ENCODE results near the gene PTDSS2.

PTDSS2 gene

DNA sequence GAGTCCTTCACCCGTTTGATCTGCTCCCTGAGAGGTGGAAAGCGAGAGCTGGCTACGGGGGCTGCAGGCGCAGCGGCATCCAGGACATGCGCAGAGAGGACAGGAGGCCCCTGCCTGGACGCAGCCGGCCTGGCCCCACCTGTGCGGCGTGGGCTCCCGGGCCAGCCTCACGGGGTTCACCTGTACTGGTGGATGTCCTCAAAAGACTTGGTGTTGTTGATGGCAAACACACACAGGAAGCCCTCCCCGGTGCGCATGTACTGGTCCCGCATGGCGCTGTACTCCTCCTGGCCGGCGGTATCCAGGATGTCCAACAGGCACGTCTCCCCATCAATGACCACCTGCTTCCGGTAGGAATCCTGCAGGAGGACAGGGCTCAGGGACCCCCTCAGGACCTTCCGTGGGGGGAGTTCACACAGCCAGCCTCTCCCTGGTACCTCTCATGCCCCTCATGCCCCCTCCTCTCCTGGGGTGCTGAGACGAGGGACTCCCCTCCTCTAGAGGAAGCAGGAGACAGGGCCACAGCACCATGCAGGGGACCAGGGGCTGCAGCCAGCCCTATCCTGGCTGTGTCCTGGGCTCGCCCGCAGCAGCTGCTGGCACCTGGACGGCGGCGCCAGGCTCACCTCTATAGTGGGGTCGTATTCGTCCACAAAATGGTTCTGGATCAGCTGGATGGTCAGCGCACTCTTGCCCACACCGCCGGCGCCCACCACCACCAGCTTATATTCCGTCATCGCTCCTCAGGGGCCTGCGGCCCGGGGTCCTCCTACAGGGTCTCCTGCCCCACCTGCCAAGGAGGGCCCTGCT lies 83.7 kb downstream of the PTDSS2 start:
- no peak for DNase-seq

DNA sequence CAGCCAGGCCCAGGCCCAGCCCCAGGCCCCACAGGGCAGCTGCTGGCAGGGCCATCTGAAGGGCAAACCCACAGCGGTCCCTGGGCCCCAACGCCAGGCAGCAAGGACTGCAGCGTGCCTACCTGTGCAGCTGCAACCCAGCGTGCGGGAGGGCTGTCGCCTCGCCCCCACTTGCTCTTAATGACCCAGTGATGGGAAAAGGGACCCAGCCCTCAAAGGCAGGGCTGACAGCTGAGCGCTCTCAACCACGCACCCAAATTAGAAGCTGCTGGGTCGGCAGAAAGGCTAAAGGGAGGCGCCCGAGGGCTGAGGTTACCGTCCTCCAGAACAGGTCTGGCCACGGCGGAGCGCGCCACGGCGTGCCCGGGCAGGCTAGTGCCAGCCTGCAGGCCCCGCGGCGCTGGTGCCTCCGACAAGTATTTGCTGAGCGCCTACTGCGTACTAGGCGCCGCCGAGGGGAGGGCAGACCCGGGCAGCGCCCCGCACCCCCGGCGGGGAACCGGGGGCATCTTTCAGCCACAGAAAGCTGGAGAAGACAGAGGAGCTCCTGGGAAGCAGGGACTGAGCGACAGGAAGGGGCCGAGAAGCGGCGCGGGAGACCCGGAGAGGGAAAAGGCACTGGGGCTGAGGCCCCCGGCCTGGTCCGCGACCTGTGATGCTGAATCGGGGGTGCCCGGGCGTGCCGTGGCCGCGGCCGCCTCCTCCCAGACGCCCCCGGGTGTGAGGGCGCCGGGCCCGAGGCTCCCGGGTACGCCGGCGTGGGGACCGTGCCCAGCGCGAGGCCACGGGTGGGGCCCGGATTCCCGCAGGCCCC lies 84.5 kb downstream of the PTDSS2 start:
- no peak for DNase-seq

DNA sequence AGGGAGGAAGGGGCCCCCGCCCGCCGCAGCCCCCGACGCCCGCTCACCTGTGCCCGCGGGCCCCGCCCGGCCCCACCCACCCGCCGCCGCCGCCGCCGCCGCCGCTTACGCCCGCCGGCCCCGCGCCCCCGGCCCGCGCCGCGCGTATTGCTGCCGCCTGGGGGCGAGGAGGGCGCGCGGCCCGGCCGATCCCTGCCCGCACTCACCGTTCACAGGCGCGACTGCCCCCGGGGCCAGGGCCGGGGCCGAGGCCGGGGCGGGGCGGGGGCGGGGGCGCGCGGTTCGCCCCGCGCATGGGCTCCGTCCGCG lies 85.1 kb downstream of the PTDSS2 start:
- no peak for DNase-seq

DNA sequence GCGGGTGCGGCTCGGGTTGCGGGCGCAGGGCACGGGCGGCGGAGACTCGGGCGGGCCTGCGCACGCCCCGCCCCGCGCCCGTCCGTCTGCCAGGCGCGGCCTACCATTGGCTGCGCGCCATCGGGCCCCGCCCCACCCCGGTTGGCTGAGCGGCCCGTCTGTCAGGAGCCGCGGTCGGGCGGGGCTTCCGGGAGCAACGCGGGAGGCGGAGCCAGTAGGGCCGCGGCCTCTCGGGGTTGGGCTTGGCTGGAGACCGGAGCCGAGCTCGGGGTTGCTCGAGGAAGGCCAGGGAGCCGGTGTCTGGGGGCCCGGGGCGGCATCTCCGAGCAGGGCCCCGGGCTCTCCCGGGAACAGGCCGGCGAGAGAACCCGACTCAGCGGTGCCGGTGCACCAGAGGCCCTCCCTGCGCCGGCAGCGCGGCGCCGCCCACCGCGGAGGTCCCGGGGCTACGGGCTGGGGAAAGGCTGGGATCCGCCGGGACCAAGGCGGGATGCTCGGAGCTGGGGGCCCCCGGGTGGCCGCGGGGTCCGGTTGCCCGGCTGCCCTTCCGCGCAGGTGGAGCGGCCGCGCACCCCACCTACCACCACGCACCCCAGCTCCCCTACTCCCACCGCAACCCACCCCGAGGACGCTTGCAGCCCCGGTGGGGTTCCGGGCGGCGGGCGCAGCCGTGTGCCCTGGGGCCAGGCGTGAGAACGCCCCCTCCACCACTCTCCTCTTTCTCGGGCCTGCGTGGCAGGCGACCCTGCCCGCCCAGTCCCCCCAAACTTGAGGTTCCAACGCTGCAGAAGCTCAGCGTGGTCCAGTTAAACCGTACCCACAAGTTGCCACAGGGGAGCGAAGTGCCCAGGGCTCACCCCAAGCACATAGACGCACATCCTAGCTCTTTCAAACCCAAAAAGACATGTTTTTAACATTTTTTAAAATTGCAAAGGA lies 85.7 kb downstream of the PTDSS2 start, which contains the start of gene HRAS:
Gene HRAS (minus strand): TSS at position 58 of the 936 bp plus-strand sequence.
- DNase-seq: peak; percentile 96

DNA sequence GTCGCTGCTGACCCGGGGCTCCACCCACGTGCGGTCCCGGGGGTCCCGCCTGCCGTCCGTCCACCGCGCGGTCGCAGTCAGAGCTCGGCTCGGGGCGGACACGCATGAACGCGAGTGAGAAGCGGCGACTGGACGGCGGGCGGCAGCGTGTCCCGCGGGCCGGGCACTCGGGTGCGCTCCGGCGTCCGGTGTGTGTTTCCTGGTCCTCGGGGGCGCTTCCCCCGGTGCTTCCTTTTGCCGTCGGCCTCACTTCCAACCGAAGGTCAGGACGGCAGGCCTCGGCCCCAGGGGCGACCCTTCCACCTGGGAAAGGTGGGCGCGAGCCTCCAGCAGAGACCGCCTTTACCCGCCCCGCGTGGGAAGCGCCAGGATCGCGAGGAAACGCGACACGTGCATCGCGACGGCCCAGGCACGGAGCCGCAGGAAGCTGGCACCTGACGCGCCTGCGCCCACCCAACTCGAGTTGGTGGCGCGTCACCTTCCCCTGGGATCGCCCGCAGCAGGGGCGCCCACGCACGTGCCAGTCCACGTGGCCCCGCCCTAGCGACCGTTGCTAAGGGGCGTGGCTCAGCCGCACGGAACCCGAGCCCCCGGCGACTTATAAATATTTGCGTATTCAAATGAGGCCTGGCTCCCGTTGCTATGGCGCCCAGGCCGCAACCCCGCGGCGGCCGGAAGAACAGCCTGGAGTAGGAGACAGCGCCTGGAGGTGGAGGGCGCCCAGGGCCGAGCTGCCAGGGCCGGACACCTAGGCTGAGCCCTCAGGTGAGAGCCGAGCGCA lies 87.0 kb downstream of the PTDSS2 start, which contains the start of gene LRRC56:
Gene LRRC56 (plus strand): TSS at position 687 of the 781 bp plus-strand sequence. CDS start 3,158 bp downstream, outside the sequence.
- peak; percentile 87 for DNase-seq

DNA sequence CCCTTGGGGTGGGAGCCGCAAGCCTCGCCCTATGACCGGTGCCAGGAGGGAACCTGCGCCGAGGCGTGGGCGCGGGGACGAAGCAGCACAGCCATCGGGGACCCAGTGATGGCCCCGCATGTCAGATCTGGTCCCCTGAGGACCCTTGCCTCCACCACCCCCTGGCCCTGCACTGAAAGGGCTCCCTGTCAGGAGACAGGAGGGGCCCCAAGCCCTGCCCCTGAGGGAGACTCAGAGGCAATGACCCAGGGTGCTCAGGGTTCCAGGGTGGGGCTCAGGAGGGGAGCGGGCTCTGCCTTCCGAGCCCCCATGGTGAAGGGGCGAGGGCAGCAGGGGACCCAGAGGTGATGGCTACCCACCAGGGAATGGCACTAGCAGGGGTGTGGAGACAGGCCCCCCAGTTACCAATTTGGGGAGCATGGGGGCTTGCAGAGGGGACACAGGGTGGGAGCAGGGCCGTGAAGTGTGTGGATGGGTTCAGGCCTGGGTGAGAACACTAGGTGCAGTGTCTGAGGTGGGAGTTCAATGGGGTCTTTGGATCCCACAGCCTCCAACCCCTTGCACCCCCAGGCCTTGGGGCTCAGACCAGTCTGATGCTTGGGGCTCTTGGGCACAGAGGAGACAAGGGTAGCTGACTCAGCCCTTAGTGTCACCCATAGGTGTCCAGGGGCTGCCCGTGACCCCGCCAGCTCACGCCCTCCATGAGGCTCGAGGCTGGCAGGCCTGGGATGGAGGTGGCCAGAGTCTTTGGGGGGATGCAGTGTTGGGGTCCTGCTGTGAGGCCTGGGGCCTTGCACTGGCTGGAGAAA lies 87.7 kb downstream of the PTDSS2 start:
- DNase-seq: no peak

DNA sequence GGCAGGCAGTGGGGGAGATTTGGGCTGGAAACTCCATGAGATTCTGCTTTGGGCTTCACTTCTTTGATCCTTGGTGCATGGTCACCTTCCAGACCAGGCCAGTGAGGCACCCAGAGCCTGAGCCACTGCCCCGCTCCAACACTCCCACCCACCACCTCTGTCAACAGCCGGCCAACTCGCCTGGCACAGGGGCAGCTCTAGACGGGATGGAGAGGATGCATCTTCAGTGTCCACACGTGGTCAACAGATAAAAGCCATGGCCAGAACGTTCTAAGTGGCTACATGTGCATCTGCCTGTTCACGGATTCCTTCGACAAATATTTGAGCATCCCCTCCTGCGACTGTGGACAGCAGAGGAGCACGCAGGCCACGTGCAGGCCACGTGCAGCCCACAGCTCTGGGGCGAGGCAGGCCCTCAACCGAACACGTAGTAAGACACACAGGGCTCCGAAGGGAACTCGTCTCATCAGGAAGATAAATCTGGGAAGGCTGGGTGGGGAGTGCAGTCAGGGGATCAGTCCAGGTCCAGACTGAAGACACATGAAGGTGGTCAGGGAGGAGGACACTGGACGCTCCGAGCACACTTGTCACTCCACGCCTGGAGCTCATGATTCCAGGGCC lies 88.5 kb downstream of the PTDSS2 start:
- DNase-seq: no peak

DNA sequence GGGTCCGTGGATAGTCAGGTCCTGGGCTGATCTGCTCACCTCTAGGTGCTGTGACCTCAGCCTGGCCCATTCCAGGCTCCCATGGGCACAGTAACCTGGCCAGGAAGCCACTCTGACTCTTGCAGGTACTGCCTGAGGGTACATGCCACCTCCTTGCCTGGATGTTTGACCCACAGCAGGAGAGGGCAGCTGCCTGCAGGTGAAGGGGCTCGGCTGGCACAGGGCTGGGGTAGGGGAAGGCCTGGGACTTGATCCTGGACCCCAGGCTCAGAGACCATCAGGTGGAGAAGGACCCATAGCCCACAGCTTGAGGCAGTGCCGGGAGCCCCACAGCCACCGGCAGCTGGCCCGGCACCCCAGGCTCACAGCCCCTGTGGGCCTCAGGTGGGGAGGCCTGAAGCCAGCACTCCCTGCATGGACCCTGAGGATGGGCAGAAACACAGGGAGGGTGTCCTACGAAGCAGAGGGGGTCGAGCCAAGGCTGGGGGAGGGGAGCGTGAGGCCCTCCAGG lies 89.9 kb downstream of the PTDSS2 start:
- no peak for DNase-seq
